Lower lobe of right lung (tissue), 2 donors: ENCODE results near the gene ZFYVE28. TPM values are rescaled to one million over a fixed set of nuclear protein-coding genes. Genes with fewer than 3 reads are reported as not detected.

ENCODE experiments used
- ATAC-seq, 2 donors: fragments of 200-7000 bp; cut with Tn5 transposase; one replicate each; pipeline ENCODE4 v1.9.1; 2020 to 2022; ENCODE audit warnings: mild to moderate bottlenecking in 2 of 2, moderate library complexity in 2 of 2
- DNase-seq: peaks from one replicate; pipeline ENCODE4 v3.0.0-alpha.2; 2020
- H3K27ac ChIP-seq: fragments of 200-600 bp; one replicate; pipeline ENCODE4 v1.8.0; 2022
- H3K27me3 ChIP-seq: fragments of 200-600 bp; one replicate; pipeline ENCODE4 v1.8.0; 2022; ENCODE audit warnings: low read depth
- H3K36me3 ChIP-seq: fragments of 200-600 bp; one replicate; pipeline ENCODE4 v1.8.0; 2022; ENCODE audit warnings: mild to moderate bottlenecking
- H3K4me1 ChIP-seq: fragments of 200-600 bp; one replicate; pipeline ENCODE4 v1.8.0; 2022
- H3K4me3 ChIP-seq: fragments of 200-600 bp; one replicate; pipeline ENCODE4 v1.8.0; 2022; ENCODE audit warnings: mild to moderate bottlenecking
- H3K9me3 ChIP-seq: fragments of 200-600 bp; one replicate; pipeline ENCODE4 v1.8.0; 2022
- intact Hi-C: fragments of 100-400 bp; cut with DNase I; formaldehyde crosslinking; loops from one replicate; pipeline ENCODE4 v1.11.0; 2022
- total RNA-seq: library from RNA; stranded (reverse); fragmentation: NEBNext Ultra II Directional; extraction: Animal tissue kit (Norgen Biotek cat#: 25700); gene quantifications from one replicate; pipeline ENCODE4 v1.2.1, GENCODE V29; 2021
- TF ChIP-seq, protein P1 (sequence below): fragments of 200-600 bp; IDR thresholded peaks from one replicate; pipeline ENCODE4 v1.8.0; 2022; ENCODE audit warnings: antibody characterized with exemption, mild to moderate bottlenecking
- donor health status: DM: no; HTN: yes; CAD: no; lungs with severe emphysema.

The ZFYVE28 gene
- total RNA-seq, 1 donor from 2014 or later: 12.9 TPM

DNA sequence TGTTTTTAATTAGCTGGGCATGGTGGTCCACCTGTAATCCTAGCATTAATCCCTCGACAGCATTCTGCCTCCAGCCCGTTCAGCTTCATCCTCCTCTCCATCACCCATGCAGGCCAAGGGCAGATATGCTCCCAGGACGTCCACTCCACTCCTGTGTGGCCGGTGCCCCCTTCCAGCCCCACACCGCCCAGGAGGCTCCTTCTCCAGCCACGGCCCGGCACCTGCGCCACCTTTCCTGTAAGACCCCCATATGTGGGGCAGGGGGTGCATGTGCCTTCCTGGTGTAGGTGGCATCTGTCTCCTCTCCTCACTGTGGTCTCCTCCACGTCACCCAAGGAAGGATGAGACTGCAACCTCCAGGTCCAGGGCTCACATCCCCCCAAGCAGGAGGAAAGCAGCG lies 99.6 kb downstream of the ZFYVE28 start:
- Histone ChIP-seq H3K4me1 (no peaks in the 10 kb centered on the region), H3K27ac (no peak overlapping the region), H3K27me3 (no peaks in the 10 kb centered on the region), H3K9me3 (peaks cover 4% of the 10 kb centered on the region), H3K36me3 (no peaks in the 10 kb centered on the region), H3K4me3 (no peak overlapping the region)
- ATAC-seq (no peak), DNase-seq (no peak)
- TF ChIP-seq, protein P1, sequence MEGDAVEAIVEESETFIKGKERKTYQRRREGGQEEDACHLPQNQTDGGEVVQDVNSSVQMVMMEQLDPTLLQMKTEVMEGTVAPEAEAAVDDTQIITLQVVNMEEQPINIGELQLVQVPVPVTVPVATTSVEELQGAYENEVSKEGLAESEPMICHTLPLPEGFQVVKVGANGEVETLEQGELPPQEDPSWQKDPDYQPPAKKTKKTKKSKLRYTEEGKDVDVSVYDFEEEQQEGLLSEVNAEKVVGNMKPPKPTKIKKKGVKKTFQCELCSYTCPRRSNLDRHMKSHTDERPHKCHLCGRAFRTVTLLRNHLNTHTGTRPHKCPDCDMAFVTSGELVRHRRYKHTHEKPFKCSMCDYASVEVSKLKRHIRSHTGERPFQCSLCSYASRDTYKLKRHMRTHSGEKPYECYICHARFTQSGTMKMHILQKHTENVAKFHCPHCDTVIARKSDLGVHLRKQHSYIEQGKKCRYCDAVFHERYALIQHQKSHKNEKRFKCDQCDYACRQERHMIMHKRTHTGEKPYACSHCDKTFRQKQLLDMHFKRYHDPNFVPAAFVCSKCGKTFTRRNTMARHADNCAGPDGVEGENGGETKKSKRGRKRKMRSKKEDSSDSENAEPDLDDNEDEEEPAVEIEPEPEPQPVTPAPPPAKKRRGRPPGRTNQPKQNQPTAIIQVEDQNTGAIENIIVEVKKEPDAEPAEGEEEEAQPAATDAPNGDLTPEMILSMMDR: no peak
- intact Hi-C loops: no loop called here

DNA sequence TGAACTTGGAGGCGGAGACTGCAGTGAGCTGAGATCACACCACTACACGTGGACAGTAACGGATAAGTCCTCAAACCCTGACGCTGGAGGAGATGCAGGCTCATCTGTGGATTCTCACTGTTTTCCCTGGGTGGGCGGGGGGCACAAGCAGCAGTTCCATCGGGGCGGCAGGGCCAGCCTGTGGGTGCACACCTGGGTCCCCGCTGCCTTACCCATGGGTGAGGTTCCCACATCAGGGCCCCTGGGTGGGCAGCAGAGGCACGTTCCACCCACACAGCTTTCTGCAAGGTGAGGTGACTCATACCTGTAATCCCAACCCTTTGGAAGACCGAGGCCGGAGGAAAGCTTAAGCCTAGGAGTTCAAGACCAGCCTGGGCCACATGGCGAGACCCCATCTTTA lies 100.0 kb downstream of the ZFYVE28 start:
- Histone ChIP-seq H3K4me1 (no peaks in the 10 kb centered on the region), H3K36me3 (no peaks in the 10 kb centered on the region), H3K27me3 (no peaks in the 10 kb centered on the region), H3K27ac (no peak overlapping the region), H3K4me3 (no peak overlapping the region), H3K9me3 (peaks cover 4% of the 10 kb centered on the region)
- TF ChIP-seq, protein P1: no peak
- no peak for DNase-seq
- intact Hi-C loops: no loop called here
- no peak for ATAC-seq

DNA sequence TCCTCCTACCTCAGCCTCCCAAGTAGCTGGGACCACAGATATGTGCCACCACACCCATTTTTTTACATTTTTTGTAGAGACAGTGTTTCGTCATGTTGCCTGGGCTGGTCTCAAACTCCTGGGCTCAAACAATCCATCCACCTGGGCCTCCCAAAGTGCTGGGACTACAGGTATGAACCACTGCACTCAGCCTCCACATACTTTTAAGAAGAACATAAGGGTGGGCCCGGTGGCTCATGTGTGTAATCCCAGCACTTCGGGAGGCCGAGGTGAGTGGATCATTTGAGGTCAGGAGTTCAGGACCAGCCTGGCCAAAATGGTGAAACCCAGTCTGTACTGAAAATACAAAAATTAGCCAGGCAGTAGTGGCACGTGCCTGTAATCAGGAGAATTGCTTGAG lies 105.1 kb downstream of the ZFYVE28 start:
- Histone ChIP-seq H3K9me3 (peaks cover 11% of the 10 kb centered on the region), H3K4me3 (no peak overlapping the region), H3K36me3 (no peaks in the 10 kb centered on the region), H3K27me3 (no peaks in the 10 kb centered on the region), H3K27ac (no peak overlapping the region), H3K4me1 (no peaks in the 10 kb centered on the region)
- DNase-seq (no peak), ATAC-seq (no peak)
- TF ChIP-seq, protein P1: no peak
- intact Hi-C loops: no loop called here

DNA sequence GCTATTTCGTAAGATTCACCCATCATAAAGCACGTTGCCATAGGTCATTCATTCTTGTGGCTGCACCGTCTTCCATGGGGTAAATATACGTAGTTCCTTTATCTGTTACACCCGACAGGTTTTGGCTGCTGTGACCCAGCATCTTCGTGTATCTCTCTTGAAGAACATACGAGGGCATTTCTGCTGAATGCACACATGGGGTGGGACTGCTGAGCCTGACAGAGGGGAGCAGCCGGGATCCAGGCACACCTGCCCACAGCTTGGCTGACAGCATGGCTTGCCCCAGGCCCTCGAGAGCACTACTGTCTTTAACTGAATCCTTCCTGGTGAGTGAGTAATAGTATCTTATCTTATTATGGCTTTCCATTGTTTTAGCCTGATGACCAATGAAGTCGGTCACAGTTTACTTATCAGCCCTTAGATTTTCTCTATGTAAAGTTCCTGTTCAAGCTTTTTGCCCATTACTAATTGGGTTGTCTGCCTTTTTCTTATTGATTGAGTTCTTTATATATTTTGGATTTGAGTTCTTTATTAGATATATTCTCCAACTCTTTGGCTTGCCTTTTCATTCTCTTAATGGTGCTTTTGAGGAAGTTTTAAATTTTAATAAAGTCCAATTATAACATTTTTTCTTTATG lies 111.6 kb downstream of the ZFYVE28 start:
- Histone ChIP-seq H3K27me3 (no peaks in the 10 kb centered on the region), H3K27ac (no peak overlapping the region), H3K9me3 (peaks cover 7% of the 10 kb centered on the region), H3K4me3 (no peak overlapping the region), H3K36me3 (no peaks in the 10 kb centered on the region), H3K4me1 (no peaks in the 10 kb centered on the region)
- no peak for DNase-seq
- ATAC-seq: no peak
- TF ChIP-seq, protein P1: no peak
- intact Hi-C loops: no loop called here

DNA sequence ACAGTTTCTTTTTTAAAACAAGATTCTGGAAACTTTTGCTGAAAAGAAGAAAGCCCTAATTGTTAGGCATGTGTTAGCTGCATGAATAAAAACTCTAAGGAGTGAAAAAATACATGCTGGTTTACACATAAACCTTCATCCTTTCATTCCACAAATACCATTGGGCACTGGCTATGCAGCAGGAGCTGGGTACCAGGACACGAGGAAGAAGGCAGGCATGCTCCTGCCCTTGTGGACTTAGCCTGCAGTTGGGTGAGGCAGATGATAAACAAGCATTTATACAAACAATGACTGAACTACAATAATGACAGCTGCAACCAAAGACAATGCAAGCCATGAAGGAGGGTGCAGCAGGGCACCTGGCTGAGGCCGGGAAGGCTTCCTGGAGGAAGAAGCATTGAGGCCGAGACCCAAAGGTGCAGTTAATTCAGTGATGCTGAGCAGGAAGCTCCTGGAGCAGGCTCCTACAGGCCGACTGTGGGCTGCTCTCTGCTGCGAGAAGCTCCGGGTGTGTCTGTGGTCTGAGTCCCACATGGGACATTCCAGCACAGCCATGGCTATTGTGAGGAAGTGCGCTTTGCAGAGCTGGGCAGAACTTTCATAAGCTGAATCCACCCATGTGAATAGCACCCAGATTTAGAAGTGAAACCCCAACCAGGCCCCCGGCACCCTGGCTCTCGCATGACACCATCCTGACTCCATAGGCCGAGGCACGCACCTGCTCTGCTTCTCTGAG lies 112.5 kb downstream of the ZFYVE28 start:
- no peak for ATAC-seq
- TF ChIP-seq, protein P1: no peak
- H3K9me3 ChIP-seq: no peaks in the 10 kb centered on the region
- H3K27ac ChIP-seq: no peak overlapping the region
- intact Hi-C loops: no loop called here
- no peaks in the 10 kb centered on the region for H3K36me3 ChIP-seq
- no peaks in the 10 kb centered on the region for H3K27me3 ChIP-seq
- no peak for DNase-seq
- H3K4me3 ChIP-seq: no peak overlapping the region
- no peaks in the 10 kb centered on the region for H3K4me1 ChIP-seq
